GM21526 (cell line): ENCODE data around the gene DEPDC1B.
"Not testable (repeated sequence)": the region's sequence is repeated elsewhere in the genome, so short reads cannot be mapped to it uniquely, and the experiment has no call there.

Experiments
- ATAC-seq: cut with Tn5 transposase; IDR thresholded peaks from one replicate; pipeline ENCODE4 v1.9.1; 2021; ENCODE audit warnings: moderate library complexity; ENCODE audit not compliant: unreplicated experiment, low FRiP score

The DEPDC1B gene

DNA sequence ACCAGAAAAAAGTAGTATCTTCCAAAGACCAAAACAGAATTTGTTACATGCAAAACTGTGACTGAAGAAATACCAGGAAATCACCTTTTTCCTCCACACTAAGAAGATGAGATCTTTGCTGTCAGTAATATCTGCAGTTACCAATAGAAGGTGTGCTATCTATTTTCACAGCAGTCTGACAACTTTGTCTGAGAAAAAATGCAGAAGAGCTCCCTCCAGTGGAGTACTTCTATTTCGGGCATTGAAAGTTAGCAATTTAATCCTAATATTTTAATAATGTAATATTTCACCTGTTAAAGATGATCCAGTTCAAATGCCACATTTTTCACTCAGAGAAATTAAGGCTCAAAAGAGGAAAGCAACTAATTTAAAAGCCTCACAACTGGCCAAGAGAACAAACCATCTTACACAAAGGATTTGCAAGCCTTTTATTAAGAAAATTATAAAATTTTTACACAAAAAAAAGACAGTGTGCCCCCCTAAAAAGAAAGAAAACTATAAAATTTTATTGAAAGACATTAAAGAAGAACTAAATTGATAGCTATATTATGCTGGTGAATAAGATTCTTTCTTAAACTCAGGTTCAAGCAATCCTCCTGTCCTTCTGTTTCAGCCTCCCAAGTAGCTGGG, 50.6 kb downstream of the DEPDC1B start:
- ATAC-seq: peak; percentile 56

DNA sequence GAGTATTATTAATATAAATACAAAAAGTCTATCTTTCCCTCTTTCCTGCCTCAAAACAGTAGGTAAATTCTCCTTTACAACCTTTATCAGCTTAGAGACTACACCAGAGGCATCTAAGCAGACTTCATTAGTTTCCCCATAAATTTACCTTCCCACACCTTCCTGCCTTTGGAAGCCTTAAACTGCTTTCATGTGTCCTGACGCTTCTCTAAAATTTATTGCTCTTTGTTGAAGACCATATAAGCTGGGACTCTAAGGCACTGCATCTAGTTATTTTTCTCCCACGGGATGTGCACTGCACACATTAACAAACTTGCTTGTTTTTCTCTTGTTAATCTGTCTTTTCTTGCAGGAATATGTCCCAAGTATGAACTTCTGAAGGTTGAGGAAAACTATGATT, 51.8 kb downstream of the DEPDC1B start:
- ATAC-seq: no peak

DNA sequence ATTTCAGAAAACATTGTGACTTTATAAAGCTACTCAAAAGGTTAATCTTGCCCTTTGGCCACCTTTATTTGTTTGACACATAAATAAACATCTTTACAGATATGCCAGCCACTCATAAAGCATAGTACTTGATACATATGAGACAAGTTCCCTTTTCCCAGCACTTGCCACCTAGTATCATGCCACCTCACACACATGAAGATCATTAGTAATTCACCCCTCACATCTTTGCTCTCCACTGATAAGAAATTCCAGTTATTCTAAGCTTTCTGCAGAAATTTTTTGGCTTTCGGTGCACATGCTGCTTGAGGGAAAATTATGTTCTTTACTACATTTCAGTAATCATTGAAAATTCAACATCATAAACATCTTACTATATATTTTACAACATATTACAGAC, 59.1 kb downstream of the DEPDC1B start:
- no peak for ATAC-seq

GRCh38 chr5:60639544-60639943, 60.4 kb downstream of the DEPDC1B start:
- no peak for ATAC-seq

GRCh38 chr5:60638300-60638699, 61.7 kb downstream of the DEPDC1B start:
- ATAC-seq: no peak

- no peak for ATAC-seq
Measured at GRCh38 chr5:60636644-60637043, 63.3 kb downstream of the DEPDC1B start.

GRCh38 chr5:60636001-60636400, 64.0 kb downstream of the DEPDC1B start:
- no peak for ATAC-seq

- ATAC-seq: no peak
Measured at GRCh38 chr5:60634051-60634450, 65.9 kb downstream of the DEPDC1B start.

GRCh38 chr5:60633341-60633740, 66.6 kb downstream of the DEPDC1B start:
- ATAC-seq: no peak

- no peak for ATAC-seq
Measured at GRCh38 chr5:60632153-60632552, 67.8 kb downstream of the DEPDC1B start.

DNA sequence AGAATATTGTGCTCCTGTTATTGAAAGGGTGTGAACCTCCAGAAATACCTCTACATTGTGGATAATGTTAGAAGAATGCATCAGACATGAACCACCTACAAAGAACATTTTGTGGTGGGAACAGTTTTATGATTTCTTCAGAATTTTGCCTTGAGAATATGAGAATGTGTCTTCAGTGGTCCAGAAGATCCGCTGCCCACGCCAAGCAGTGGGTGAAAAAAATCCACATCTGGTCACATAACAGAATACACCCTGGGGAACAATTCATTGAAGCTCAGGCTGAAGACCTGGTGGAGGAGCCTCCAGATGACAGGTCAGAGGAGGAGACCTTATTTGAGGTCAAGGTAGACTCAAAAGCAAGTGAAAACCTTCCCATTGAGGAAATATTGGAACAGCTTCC, 69.1 kb downstream of the DEPDC1B start:
- no peak for ATAC-seq

- ATAC-seq: no peak
Measured at GRCh38 chr5:60630179-60630578, 69.8 kb downstream of the DEPDC1B start.

DNA sequence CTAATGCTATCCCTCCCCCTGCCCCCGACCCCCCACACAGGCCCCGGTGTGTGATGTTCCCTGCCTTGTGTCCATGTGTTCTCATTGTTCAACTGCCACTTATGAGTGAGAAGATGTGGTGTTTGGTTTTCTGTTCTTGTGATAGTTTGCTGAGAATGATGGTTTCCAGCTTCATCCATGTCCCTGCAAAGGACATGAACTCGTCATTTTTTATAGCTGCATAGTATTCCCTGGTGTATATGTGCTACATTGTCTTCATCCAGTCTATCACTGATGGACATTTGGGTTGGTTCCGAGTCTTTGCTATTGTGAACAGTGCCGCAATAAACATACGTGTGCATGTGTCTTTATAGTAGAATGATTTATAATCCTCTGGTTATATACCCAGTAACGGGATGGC, 75.1 kb downstream of the DEPDC1B start:
- not testable (repeated sequence) for ATAC-seq

- ATAC-seq: not testable (repeated sequence)
Measured at GRCh38 chr5:60620752-60621151, 79.2 kb downstream of the DEPDC1B start.

GRCh38 chr5:60613826-60614225, 86.1 kb downstream of the DEPDC1B start:
- no peak for ATAC-seq

DNA sequence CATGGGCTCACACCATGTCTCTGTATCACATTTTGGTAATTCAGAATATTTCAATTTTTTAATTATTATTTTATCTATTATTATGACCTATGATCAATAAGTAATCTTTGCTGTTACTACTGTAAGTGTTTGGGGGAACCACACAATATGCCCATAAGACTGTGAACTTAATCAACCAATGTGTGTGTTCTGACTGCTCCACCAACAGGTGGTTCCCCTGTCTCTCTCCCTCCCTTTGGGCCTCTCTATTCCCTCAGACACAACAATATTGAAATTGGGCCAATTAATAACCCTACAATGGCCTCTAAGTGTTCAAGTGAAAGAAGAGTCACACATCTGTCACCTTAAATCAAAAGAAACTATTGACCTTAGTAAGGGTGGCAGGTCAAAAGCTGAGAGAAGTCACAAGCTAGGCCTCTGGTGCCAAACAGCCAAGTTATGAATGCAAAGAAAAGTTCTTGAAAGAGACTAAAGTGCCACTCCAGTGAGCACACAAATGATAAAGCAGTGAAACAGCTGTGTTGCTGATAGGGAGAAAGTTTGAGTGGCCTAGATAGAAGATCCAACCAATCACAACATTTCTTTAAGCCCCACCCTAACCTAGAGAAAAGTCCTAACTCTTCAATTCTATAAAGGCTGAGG, 88.7 kb downstream of the DEPDC1B start:
- ATAC-seq: no peak

DNA sequence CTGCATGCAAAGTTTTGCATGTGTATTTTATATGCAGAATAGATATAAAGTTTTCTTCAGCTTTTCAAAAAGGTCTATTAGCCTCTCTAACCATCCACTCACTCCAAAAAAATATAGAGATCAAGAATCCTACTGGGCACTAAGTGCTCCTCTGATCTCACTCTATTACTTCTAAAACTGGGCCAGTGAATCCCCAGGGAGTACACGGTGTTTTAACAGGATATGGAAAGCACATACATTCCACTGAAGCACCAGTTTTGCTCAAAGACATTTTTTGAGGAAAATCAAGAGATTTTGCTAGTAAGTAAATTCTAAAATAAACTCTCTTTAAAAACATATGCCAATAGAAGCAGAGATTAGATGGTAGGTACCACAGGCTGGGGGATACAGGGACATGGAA, 95.2 kb downstream of the DEPDC1B start:
- no peak for ATAC-seq

DNA sequence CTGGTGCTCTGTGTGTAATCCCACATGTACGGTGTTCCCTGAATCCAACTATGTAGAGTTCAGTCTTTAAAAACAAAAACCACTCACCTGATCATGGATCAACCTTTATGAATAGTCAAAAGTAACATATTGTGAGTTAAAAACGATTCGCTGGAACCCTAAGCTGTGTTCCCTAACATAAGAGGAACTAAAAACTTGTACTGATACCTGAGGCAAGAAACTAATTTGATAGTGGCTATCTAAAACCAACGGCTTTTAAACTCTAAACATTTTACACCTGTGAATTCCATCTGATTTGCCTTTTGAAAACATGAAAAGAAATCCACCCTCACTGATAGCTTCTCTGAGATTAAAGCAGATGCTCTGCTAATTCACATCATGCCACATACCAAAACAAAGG, 101.5 kb downstream of the DEPDC1B start:
- ATAC-seq: peak; percentile 63

DNA sequence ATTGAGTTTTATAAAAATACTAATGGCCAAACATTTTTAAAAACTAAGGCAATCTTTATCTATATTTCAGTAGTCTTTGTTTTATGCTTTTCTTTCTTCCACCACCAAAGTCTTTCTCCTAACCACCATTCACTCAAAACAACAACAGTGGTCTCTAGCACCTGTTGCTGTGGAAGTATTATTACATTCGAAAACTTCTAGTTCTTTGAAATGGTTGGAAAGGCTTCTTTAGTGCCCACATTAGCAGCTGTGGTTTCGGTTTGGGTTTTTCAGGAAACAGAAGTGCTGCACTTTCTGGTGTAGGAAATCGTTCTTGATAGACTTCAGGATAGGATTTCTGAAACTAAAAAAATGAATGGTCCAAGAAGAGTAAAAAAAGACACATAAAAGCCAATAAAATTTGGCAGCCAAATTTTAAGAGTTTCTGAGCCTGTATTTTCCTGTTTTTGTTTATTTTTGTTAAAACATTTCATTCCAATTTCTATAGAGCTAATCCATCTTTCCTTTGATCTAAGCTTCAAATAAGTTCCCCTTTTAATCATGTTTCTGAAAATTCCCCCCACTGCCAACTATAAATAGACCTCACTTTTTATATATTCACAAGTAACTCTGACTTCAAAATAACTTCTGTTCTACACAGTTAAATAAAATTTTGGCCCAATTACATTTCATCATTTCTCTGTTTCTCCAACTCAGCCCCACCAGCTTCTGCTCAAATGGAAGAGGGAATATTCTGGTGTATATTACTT, 102.2 kb downstream of the DEPDC1B start:
- peak; percentile 73 for ATAC-seq

GRCh38 chr5:60594715-60595477, 105.1 kb downstream of the DEPDC1B start:
- no peak for ATAC-seq

DNA sequence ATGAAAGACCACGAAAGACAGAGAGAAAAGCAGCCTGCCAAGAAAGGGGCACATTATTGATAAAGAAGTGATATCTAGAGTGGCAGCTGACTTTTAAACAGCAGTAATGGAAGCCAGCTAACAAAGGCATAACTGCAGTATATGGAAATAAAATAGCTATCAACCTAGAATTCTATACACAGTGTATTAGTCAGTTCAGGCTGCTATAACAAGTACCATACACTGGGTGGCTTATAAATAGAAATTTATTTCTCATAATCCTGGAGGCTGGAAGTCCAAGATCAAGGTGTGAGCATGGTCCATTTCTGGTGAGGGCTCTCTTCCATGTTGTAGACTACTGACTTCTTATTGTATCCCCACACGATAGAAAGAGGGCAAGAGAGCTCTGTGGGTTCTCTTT, 109.8 kb downstream of the DEPDC1B start:
- no peak for ATAC-seq
